GM18511 (cell line): Measurements from ENCODE around the gene PPIF.
A peak's percentile ranks its signal among the peaks of the same experiment; 100 is the strongest.

Experiments used
- ATAC-seq: cut with Tn5 transposase; IDR thresholded peaks from one replicate; pipeline ENCODE4 v1.9.1; 2021; ENCODE audit warnings: mild to moderate bottlenecking, moderate library complexity; ENCODE audit not compliant: unreplicated experiment

The PPIF gene

DNA sequence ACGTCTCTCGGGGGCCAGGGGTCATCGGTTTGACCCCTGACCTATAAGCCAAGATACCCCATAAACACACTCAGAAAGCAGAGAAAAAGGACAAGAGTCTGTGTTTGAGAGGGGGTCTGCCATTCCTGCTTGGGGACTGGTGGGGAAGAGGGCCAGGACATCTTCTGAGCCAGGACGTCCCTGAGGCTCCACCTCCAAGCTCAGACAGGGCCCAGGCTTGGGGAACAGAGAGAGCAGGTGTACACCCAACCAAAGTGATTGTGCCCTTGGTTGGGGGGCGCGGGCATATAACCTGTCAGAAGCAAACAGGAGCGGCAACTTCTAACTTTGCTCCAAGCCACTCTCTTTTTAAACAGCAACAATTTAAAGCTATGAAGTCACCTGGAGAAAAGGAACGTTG is 33.9 kb upstream of the PPIF start:
- ATAC-seq = no peak

DNA sequence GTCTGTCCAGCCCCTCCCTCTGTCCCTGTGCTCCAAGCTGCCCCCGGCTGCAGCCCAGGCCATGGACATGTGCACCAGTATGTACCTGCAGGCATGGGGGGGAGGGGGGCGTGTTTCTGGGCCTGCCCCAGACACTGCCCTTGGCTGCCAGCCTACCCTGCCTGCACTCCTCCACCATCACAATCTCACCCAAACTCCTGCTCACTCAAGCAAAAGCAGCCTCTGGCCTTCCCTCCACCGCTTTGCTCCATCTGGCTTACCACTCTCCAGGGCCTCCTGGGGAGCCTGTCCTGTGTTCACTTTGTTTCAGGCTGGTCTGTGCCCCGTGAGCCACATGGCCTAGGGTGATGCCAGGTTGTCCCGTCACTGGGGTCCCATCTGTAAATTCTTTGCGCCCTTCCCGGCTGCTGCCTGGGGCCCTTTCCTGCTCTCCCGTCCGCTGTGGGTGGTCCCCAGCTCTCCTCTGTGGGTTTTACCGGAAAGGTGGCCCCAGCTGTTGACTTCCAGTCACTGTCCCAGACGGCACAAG is 33.3 kb upstream of the PPIF start:
- ATAC-seq = no peak

DNA sequence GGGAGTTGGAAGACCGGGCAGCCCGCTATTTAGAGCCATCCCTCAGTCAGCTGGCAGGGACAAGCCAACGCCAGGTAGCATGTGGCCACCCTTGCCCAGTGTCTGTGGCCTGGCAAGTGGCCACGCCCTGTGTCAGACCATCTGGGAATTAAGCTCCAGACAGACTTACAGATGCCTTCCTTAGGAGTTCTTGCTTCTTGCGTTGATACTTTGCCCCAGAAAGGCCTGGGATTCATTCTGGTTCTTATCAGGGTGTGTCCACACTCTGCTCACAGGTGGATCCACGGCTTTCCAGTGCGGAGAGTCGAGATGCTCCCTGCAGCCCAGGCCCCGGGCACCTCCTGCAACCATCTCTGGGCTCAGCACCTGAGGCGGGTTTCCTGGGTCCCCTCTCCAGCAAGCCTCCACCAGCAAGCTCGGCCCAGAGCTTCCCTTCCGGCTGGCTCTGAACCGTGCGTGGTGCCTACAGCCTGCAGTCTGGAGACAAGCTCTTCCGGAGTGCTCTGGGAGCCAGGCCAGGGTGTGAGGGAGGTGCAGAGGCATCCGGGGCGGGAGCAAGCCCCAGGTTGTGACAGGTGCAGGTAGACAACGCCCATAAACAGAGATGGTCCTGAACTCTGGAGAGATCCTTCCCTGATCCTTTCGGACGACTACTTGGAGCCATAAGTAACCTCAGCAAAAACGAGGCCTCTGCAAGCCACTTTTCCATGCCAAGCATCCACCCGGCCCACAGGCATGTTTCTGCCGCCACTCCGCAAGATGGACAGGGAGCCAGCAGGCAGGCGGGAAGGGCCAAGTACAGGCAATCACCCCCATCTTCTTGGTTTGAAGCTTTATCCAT is 32.3 kb upstream of the PPIF start:
- no peak for ATAC-seq

DNA sequence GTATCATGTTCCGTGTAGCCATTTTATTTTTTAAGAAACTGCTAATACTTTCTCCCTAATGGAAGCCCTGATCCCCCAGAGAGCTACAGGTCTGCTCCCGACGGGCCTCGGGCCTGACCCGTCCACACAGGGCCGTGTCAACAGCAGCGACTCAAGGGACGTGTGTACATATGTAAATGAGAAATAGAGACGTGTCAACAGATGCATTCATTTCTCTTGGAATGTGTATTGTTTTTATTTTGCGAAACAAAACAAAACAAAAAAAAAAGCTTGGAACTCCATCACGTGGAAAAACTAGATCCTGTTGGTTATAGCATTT is 31.7 kb upstream of the PPIF start:
- ATAC-seq = no peak

- peak; percentile 84 for ATAC-seq
Observed at GRCh38 chr10:79316671-79317431, 30.4 kb upstream of the PPIF start.

- no peak for ATAC-seq
Observed at GRCh38 chr10:79318369-79318768, 28.9 kb upstream of the PPIF start.

DNA sequence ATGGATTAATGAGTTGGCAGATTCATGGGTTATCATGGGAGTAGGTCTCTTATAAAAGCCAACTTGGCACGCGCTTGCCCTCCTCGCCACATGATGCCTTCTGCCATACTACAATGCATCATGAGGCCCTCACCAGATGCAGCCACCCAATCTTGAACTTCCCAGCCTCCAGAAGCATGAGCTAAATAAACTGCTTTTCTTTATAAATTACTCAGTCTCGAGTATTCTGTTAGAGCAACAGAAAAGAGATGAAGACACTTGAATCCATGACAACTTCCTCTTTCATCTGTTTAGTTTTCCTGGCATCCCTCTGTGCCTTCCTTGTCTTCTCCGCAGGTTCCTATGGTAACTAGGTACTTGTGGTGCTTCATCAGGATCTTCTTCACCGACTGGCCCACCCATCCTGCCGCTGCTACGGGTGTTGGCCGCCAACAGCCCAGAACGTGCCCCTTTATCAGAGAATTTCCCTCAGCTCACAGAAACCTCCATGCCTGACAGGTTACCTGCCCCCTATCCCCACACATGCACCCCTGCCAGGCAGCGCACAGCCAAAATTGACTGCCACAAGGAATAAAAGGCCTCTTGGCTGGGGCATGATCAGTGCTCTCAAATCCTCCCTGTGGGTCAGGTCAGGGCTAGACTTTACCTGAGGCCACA is 28.0 kb upstream of the PPIF start:
- ATAC-seq = no peak

DNA sequence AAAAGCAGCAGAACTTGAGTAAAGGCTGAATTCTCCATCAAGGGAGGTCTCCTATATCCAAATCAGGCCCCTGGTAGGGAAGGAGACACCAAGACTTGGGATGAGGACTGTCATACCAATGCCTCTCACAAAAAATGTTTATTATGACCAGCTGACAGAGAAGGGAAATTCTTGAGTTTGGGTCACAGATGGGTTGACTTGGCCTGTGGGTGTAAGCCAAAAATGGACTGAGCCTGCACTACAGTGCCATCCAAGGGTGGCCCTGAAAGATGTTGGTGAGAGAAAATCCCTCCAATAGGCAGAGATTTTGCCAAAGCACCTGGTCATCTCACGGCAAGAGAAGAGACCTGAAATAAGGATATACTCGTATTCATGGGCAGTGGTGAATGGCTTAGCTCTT is 27.0 kb upstream of the PPIF start:
- no peak for ATAC-seq

DNA sequence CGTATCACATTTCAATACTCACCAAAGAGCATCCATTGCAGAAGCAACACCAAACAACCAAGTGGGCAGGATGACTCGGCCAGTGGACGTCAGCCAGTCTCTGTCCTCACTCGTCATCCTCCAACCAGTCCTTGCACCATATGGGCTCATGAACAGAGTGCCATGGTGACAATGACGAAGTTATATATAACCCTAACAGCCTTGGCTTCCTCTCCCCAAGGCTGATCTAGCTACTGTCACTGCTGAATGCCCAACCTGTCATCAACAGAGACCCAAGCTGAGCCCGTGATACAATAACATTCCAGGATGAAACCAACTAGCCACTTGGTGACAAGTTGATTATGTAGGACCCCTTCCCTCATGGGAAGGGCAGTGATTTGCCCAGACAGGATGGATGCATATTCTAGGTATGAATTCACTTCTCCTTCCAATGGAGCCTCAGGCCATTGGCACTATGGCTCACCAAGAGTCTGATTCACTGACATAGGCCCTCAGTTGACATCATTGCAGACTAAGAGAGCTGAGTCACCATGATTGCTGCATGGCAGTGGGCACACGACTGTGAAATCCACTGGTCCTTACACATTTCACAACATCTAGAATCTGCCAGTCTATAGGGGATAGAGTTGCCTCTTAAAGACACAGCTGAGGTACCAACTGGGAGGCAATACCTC is 26.3 kb upstream of the PPIF start:
- no peak for ATAC-seq

GRCh38 chr10:79321494-79321882 is 25.8 kb upstream of the PPIF start:
- ATAC-seq = no peak

GRCh38 chr10:79321951-79322350 is 25.3 kb upstream of the PPIF start:
- no peak for ATAC-seq

DNA sequence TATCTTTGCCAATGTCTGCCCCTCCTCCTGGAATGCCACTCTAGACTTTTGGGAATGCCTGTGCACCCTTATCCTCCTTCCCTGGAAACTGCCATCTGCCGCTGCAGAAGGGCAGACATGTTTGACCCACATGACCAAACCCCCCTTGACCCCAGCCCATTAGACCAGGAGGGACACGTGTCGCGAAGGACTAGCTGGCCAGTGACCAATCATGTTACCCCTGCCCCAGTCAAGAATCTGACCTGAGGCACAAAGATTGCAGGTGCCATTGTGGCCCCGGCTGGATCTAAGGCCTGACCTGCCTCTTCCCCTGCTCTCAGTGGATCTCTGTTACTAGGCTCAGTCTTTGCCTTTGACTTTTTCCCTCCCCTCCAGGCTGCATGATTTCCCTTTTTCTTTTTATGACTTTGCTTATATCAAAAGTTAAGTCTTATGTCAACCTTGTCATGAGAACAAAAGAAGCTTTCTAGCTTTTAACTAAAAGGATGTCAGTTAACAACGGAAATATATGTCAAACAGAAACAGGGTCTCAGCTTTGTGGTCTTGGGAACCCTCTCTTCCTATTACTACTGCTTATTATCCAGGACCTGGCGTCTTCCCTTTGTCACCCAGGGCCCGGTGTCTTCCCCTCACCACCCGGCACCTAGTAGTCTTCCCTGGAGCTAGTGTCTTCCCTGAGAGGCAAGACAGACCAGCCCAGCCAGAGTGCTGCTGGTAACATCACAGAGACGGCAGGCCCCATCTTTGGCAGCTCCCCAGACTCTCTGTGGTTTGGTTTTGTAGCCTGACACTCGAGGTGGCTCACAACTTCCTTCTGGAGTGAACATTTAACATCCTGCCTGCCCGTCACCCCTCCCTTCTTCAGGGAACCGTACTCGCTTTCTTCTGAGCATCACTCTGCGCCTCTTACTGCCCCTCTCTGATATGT is 24.4 kb upstream of the PPIF start:
- peak; percentile 70 for ATAC-seq

GRCh38 chr10:79323602-79324001 is 23.7 kb upstream of the PPIF start:
- no peak for ATAC-seq

DNA sequence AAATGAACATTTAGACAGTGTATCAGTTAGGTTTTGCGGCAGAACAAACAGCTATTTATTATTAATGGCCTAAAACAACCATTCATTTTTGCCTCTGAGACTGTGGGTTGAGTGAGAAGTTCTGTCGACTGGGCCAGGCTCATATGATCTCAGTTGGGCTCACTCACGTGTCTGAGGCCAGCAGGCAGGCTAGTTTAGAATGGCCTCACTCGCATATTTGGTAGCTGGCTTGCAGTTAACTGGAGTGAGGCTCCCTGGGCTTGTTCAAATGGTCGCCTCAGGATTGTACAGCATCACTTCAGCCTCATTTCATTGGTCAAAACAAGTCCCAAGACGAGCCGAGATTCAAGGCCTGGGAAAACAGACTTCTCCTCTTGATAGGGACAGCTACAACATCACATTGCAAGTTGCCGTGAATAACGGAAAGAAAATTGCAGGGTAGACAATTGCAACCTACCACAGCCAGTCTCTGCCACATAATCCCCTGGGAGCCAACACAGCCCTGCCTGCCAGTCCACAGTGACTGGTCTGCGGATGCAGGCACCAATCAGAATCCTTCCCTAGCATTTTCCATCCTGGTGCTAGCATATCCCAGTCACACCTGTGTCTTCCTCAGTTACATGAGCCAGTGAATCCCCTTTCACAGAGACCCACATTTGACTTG is 23.1 kb upstream of the PPIF start:
- ATAC-seq = no peak

DNA sequence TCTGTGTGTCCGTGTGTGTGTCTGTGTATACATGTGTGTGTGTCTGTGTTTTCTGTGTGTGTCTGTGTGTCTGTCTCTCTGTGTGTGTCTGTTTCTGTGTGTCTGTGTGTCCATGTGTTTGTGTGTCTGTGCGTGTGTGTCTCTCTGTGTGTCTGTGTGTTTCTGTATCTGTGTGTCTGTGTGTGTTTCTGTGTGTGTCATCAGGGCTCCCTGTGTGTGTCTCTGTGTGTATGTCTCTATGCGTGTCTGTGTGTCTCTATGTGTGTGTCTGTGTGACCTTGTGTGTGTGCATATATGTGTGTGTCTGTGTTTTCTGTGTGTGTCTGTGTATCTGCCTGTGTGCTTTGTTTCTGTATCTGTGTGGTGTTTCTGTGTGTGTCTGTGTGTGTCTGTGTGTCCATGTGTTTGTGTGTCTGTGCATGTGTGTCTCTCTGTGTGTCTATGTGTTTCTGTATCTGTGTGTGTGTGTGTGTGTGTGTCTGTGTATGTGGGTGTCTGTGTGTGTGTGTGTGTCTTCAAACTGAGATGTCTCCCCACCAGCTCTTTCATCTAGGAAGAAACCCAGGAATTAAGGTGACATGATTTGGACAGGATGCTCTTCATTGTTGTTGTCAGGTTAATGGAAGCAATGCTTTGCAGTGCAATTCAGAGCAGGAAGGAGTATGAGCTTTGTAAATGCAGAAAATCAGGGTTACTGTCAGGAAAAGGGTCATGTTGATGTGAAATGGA is 20.7 kb upstream of the PPIF start:
- no peak for ATAC-seq

DNA sequence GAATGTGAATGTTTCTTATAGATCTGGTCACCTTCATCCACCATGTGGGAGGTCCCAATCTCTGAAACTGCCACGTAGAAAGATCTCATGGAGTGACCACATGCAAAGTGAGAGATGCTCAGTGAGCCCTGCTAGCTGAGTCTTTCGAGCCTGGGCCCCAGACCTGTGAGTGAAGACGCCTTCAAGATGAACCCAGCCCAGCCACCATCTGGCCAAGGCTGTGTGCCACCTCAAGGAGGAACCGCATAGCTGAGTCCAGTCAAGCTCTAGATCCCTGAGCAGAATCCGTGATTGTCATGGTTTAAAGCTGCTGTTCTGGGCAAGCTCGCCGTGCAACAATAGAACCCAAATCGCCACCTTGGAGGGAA is 20.2 kb upstream of the PPIF start:
- ATAC-seq = no peak

DNA sequence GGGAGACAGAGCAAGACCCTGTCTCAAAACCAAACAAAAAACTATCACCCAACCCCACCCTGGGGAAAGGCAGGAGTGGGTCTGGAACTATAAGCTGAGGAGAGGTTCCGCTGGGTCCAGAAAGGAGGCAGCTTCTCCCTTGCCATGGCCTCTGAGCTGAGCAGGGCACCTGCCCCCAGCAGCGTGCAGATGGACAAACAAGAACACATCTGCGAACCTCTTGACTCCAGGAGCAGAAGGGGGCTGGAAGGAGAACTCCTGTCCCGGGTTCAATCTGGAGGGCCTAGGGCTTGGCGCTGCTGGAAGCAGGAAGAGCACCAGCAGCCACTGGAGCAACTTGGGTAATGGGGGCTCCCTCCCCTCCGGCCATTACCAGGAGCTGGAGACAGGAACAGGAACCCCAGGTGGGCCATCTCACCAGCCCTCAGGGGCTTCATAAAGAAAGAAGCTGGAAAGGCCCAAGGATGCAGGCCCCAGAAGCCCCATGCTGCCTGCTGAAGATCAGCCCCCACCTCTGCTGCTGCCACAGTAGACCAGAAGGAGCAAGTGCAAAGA is 19.0 kb upstream of the PPIF start:
- ATAC-seq = no peak

- ATAC-seq = no peak
Observed at GRCh38 chr10:79328737-79329504, 18.3 kb upstream of the PPIF start.
